HEK293 (cell line): ENCODE results near the gene SYT6.

ENCODE experiments used
- TF ChIP-seq, protein P1 (sequence below): fragments of 450-650 bp; formaldehyde crosslinking; IDR thresholded peaks from 2 replicates; pipeline ENCODE4 v1.5.1; 2017; ENCODE audit warnings: missing biosample characterization, missing genetic modification characterization
- TF ChIP-seq, protein P2 (sequence below): fragments of 450-650 bp; formaldehyde crosslinking; IDR thresholded peaks from 2 replicates; pipeline ENCODE4 v1.5.1; 2016; ENCODE audit warnings: missing biosample characterization, missing genetic modification characterization

DNA sequence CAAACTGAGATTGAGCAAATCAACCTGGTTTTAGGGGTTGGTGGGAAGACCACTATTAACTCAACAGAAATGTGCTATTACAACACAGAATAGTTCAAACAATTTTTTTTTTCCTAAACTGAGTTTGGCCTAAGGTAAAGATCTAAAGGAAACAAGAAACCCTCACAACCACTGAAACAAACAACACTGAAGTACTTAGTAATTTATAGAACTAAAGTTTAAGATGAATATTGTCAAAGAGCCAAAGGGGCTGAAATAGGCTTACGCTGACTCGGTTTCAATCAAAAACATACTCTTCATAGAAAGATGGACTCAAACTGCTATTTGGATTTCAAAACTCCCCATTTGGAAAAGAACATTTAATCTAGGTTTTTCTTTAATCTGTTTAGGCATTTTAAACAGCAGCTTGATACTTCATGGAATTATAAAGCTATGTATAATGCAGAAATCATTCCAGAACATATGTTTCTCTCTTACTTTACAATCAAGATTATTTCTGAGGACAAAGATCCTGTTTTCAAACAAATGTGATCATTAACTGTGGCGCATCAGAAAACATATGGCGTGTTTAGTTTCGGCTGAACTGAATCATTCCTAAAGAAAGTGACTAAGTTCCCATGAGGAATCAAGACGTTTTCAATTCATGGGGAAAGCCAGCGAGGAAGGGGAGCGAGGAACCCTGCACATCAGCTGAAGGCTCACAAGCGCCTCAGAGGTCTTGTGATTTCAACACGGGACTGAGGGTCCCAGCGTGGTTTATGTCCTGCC lies 62.7 kb downstream of the SYT6 start:
- TF ChIP-seq, protein P1, sequence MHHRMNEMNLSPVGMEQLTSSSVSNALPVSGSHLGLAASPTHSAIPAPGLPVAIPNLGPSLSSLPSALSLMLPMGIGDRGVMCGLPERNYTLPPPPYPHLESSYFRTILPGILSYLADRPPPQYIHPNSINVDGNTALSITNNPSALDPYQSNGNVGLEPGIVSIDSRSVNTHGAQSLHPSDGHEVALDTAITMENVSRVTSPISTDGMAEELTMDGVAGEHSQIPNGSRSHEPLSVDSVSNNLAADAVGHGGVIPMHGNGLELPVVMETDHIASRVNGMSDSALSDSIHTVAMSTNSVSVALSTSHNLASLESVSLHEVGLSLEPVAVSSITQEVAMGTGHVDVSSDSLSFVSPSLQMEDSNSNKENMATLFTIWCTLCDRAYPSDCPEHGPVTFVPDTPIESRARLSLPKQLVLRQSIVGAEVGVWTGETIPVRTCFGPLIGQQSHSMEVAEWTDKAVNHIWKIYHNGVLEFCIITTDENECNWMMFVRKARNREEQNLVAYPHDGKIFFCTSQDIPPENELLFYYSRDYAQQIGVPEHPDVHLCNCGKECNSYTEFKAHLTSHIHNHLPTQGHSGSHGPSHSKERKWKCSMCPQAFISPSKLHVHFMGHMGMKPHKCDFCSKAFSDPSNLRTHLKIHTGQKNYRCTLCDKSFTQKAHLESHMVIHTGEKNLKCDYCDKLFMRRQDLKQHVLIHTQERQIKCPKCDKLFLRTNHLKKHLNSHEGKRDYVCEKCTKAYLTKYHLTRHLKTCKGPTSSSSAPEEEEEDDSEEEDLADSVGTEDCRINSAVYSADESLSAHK (tag by site-specific recombination) = no peak
- TF ChIP-seq, protein P2, sequence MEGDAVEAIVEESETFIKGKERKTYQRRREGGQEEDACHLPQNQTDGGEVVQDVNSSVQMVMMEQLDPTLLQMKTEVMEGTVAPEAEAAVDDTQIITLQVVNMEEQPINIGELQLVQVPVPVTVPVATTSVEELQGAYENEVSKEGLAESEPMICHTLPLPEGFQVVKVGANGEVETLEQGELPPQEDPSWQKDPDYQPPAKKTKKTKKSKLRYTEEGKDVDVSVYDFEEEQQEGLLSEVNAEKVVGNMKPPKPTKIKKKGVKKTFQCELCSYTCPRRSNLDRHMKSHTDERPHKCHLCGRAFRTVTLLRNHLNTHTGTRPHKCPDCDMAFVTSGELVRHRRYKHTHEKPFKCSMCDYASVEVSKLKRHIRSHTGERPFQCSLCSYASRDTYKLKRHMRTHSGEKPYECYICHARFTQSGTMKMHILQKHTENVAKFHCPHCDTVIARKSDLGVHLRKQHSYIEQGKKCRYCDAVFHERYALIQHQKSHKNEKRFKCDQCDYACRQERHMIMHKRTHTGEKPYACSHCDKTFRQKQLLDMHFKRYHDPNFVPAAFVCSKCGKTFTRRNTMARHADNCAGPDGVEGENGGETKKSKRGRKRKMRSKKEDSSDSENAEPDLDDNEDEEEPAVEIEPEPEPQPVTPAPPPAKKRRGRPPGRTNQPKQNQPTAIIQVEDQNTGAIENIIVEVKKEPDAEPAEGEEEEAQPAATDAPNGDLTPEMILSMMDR (tag by site-specific recombination) = no peak
